IMR-90 (cell line): ENCODE data around the gene ARMC9. TPM values are rescaled to one million over a fixed set of nuclear protein-coding genes. Genes with fewer than 3 reads are reported as not detected.

Experiments
- ATAC-seq: fragments of 200-7000 bp; cut with Tn5 transposase; 2 replicates; pipeline ENCODE4 v1.9.1; 2020; ENCODE audit warnings: low read depth, mild to moderate bottlenecking, moderate library complexity
- BruUV-seq: library from RNA; stranded (reverse); fragments of 400-500 nt; replicated peaks from 2 replicates; lab custom pipeline; 2021; lab: Mats Ljungman, UMichigan
- CTCF ChIA-PET: fragments of 300-600 bp; formaldehyde crosslinking; extraction: SDS; loops from one replicate; lab custom pipeline; 2021; ENCODE audit warnings: antibody characterized with exemption; lab: Yijun Ruan, JAX
- POLR2A ChIA-PET: fragments of 300-600 bp; sonication (Branson Sonifier 250); formaldehyde crosslinking; loops from one replicate; lab custom pipeline; 2022; ENCODE audit warnings: antibody characterized with exemption; ENCODE audit not compliant: unreplicated experiment; lab: Charles Lee
- DNase-seq: peaks from one replicate; pipeline ENCODE4 v3.0.0; 2013
- H2AFZ ChIP-seq: replicated peaks from 2 replicates; pipeline ENCODE3; 2013; ENCODE audit warnings: low read length, mild to moderate bottlenecking; ENCODE audit not compliant: poor library complexity
- H2AK5ac ChIP-seq: 2 replicates; pipeline ENCODE4 v1.6.1; 2013; ENCODE audit warnings: low read depth, low read length, inconsistent platforms
- H2AK9ac ChIP-seq: replicated peaks from 2 replicates; pipeline ENCODE3; 2013; ENCODE audit warnings: mild to moderate bottlenecking, low read depth, low read length, moderate library complexity; ENCODE audit not compliant: poor library complexity
- H2BK120ac ChIP-seq: 2 replicates; pipeline ENCODE4 v1.6.1; 2013; ENCODE audit warnings: low read depth, low read length, inconsistent platforms
- H2BK15ac ChIP-seq: 3 replicates; pipeline ENCODE4 v1.6.1; 2013; ENCODE audit warnings: low read depth, low read length, inconsistent platforms
- H2BK20ac ChIP-seq: 2 replicates; pipeline ENCODE4 v1.6.1; 2013; ENCODE audit warnings: low read depth, mild to moderate bottlenecking, inconsistent platforms, low read length, moderate library complexity
- H2BK5ac ChIP-seq: 2 replicates; pipeline ENCODE4 v1.6.1; 2013; ENCODE audit warnings: mild to moderate bottlenecking, low read depth, low read length, inconsistent platforms; ENCODE audit not compliant: poor library complexity, severe bottlenecking
- H3K14ac ChIP-seq: replicated peaks from 2 replicates; pipeline ENCODE4 v1.6.1; 2013; ENCODE audit warnings: low read depth, low read length, inconsistent platforms
- H3K18ac ChIP-seq: 2 replicates; pipeline ENCODE4 v1.6.1; 2013; ENCODE audit warnings: low read depth, low read length, control low read depth
- H3K23ac ChIP-seq: 2 replicates; pipeline ENCODE4 v1.6.1; 2013; ENCODE audit warnings: low read depth, low read length, inconsistent platforms
- H3K27ac ChIP-seq: 2 replicates; pipeline ENCODE4 v1.5.1; 2013; ENCODE audit warnings: mild to moderate bottlenecking, control low read depth, low read length; ENCODE audit not compliant: insufficient read depth
- H3K27me3 ChIP-seq: 2 replicates; pipeline ENCODE4 v1.6.1; 2013; ENCODE audit warnings: low read length; ENCODE audit not compliant: control insufficient read depth, insufficient read depth
- H3K36me3 ChIP-seq: 2 replicates; pipeline ENCODE4 v1.6.1; 2013; ENCODE audit warnings: low read length, mixed read lengths; ENCODE audit not compliant: control insufficient read depth, insufficient read depth
- H3K4ac ChIP-seq: 2 replicates; pipeline ENCODE4 v1.6.1; 2013; ENCODE audit warnings: low read depth, low read length, inconsistent platforms
- H3K4me1 ChIP-seq: 2 replicates; pipeline ENCODE4 v1.6.1; 2013; ENCODE audit warnings: low read length, mixed read lengths; ENCODE audit not compliant: control insufficient read depth, insufficient read depth
- H3K4me2 ChIP-seq: 2 replicates; pipeline ENCODE4 v1.6.1; 2013; ENCODE audit warnings: low read depth, mild to moderate bottlenecking, control low read depth, low read length, moderate library complexity
- H3K4me3 ChIP-seq: 2 replicates; pipeline ENCODE4 v1.5.1; 2013; ENCODE audit warnings: low read depth, mild to moderate bottlenecking, control low read depth, low read length, moderate library complexity; ENCODE audit not compliant: insufficient read depth
- H3K56ac ChIP-seq: 2 replicates; pipeline ENCODE4 v1.6.1; 2013; ENCODE audit warnings: low read length, inconsistent platforms; ENCODE audit not compliant: insufficient read depth; ENCODE audit errors: extremely low read depth
- H3K79me1 ChIP-seq, 2 experiments: 2 replicates each; pipeline ENCODE4 v1.6.1; 2013; ENCODE audit warnings: low read length in 2 of 2, inconsistent platforms in 1 of 2, low read depth in 1 of 2
- H3K9ac ChIP-seq: 2 replicates; pipeline ENCODE4 v1.6.1; 2013; ENCODE audit warnings: low read depth, low read length, control low read depth
- H3K9me1 ChIP-seq: 2 replicates; pipeline ENCODE4 v1.6.1; 2013; ENCODE audit warnings: low read length, inconsistent platforms; ENCODE audit not compliant: insufficient read depth
- H3K9me3 ChIP-seq: 2 replicates; pipeline ENCODE4 v1.6.1; 2013; ENCODE audit warnings: low read length; ENCODE audit not compliant: control insufficient read depth, insufficient read depth
- H4K20me1 ChIP-seq: 2 replicates; pipeline ENCODE4 v1.6.1; 2013; ENCODE audit warnings: low read length, inconsistent platforms; ENCODE audit not compliant: insufficient read depth
- H4K5ac ChIP-seq: 2 replicates; pipeline ENCODE4 v1.6.1; 2013; ENCODE audit warnings: mild to moderate bottlenecking, low read depth, low read length, control low read depth
- H4K8ac ChIP-seq, 2 experiments: 2 replicates each; pipeline ENCODE4 v1.6.1; 2013; ENCODE audit warnings: low read depth in 2 of 2, low read length in 2 of 2, control low read depth in 1 of 2, inconsistent platforms in 1 of 2
- H4K91ac ChIP-seq: 2 replicates; pipeline ENCODE4 v1.6.1; 2013; ENCODE audit warnings: low read depth, low read length, inconsistent platforms; ENCODE audit not compliant: insufficient read depth
- MAFK ChIP-seq: IDR thresholded peaks from 2 replicates; pipeline ENCODE4 v1.6.1; 2012; ENCODE audit warnings: low read depth, low read length, improper control_type of control experiment
- NFE2L2 ChIP-seq: fragments of 150-350 bp; IDR thresholded peaks from 2 replicates; pipeline ENCODE4 v1.6.1; 2016; ENCODE audit warnings: low read depth, mild to moderate bottlenecking, low read length
- RFX5 ChIP-seq: IDR thresholded peaks from 2 replicates; pipeline ENCODE4 v1.8.0; 2012; ENCODE audit warnings: low read depth, mild to moderate bottlenecking, low read length, moderate library complexity
- USF2 ChIP-seq: fragments of 150-350 bp; IDR thresholded peaks from 2 replicates; pipeline ENCODE4 v1.6.1; 2017; ENCODE audit warnings: mild to moderate bottlenecking, antibody characterized with exemption, low read length, low read depth
- WGBS, 2 experiments: methylation state at CpG; one replicate each; pipeline versions ENCODE4 v1.1.5 to v1.1.7; 2013; ENCODE audit warnings: missing lambda C conversion rate in 2 of 2; ENCODE audit not compliant: insufficient read length in 1 of 2; ENCODE audit errors: extremely low coverage in 2 of 2; 5-methylcytosine and 5-hydroxymethylcytosine counted together
- dilution Hi-C: fragments of 300-500 bp; cut with HindIII; formaldehyde crosslinking; loops from one replicate; pipeline ENCODE4 v1.14.3; 2018; ENCODE audit warnings: low sequenced_read_pairs; ENCODE audit not compliant: unreplicated experiment
- in situ Hi-C: fragments of 300-500 bp; cut with MboI; formaldehyde crosslinking; loops from 3 replicates; pipeline ENCODE4 v1.14.3; 2019; ENCODE audit warnings: low sequenced_read_pairs, inconsistent platforms, mixed read lengths
- intact Hi-C: fragments of 100-400 bp; cut with micrococcal nuclease; formaldehyde crosslinking; loops from 2 replicates; pipeline ENCODE4 v1.10.0; 2022
- polyA plus RNA-seq, 3 experiments: library from polyadenylated mRNA; depleted of rRNA; stranded (reverse); fragments of >200 nt; gene quantifications; 2 replicates each; pipeline ENCODE4 v1.2.3, GENCODE V29; 2012; ENCODE audit warnings: low replicate concordance in 1 of 3
- total RNA-seq: library from RNA; depleted of rRNA; stranded (reverse); fragments of >200 nt; gene quantifications from 2 replicates; pipeline ENCODE4 v1.2.3, GENCODE V29; 2012
- TF ChIP-seq, protein P1 (sequence below): fragments of 150-350 bp; IDR thresholded peaks from 2 replicates; pipeline ENCODE4 v1.6.1; 2016; ENCODE audit warnings: low read depth, mild to moderate bottlenecking, low read length, moderate library complexity, borderline replicate concordance

Gene ARMC9
- total and polyA plus RNA-seq, 2 of the 4 experiments (the other 2 are of a cell fraction): 36.0 to 46.6 TPM

DNA sequence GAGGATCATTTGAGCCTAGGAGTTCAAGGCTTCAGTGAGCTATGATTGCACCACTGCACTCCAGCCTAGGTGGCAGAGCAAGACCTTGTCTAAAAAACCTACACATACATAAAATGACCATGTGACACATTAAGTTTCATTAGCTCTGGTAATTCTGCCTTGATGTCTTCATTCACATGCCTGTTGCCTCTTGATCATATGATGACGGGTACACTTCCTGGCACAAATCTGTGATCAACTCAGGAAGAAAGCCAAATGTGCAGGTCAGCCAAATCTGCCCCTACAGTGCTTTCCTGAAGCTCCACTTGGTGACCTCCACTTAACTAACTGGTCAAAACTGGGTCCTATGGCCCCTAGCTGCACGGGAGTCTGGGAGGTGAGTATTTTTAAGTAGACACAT is 142.7 kb downstream of the ARMC9 start:
- no peak overlapping the region for H3K9ac ChIP-seq
- H4K5ac ChIP-seq: no peak overlapping the region
- CTCF ChIA-PET: no interaction called here
- dilution Hi-C loops (no loop called here), intact Hi-C loops (no loop called here), in situ Hi-C loops (no loop called here)
- DNase-seq: no peak
- no TSS peak for BruUV-seq
- H2AK5ac ChIP-seq: no peak overlapping the region
- H3K56ac ChIP-seq: no peak overlapping the region
- 0 out of 4 replicates have a peak, but pooled peaks cover 0 to 2% of the 10 kb centered on the region in 2 experiments for H3K79me1 ChIP-seq
- H2AK9ac ChIP-seq: no peak overlapping the region
- H3K4me2 ChIP-seq: no peak overlapping the region
- H2BK5ac ChIP-seq: no peak overlapping the region
- no peaks in the 10 kb centered on the region for H3K9me3 ChIP-seq
- WGBS, 2 experiments: 80% methylated on average over 1 of the region's 2 CpGs; no CpG with 5 or more reads in 1 of the 2 experiments
- no peak overlapping the region for H3K27ac ChIP-seq
- H3K4ac ChIP-seq: no peak overlapping the region
- peaks cover 14% of the 10 kb centered on the region for H3K36me3 ChIP-seq
- no peak overlapping the region for H3K23ac ChIP-seq
- no peak overlapping the region for H2BK15ac ChIP-seq
- no peak overlapping the region for H2BK120ac ChIP-seq
- no peak overlapping the region for H4K8ac ChIP-seq
- H3K27me3 ChIP-seq: no peaks in the 10 kb centered on the region
- no peaks in the 10 kb centered on the region for H3K9me1 ChIP-seq
- H4K20me1 ChIP-seq: no peaks in the 10 kb centered on the region
- H4K91ac ChIP-seq: no peak overlapping the region
- TF ChIP-seq, protein P1, sequence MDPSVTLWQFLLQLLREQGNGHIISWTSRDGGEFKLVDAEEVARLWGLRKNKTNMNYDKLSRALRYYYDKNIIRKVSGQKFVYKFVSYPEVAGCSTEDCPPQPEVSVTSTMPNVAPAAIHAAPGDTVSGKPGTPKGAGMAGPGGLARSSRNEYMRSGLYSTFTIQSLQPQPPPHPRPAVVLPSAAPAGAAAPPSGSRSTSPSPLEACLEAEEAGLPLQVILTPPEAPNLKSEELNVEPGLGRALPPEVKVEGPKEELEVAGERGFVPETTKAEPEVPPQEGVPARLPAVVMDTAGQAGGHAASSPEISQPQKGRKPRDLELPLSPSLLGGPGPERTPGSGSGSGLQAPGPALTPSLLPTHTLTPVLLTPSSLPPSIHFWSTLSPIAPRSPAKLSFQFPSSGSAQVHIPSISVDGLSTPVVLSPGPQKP: no peak
- TF ChIP-seq MAFK (no peak), NFE2L2 (no peak), USF2 (no peak), RFX5 (no peak)
- ATAC-seq: no peak
- POLR2A ChIA-PET: no interaction called here
- no peak overlapping the region for H2AFZ ChIP-seq
- H3K18ac ChIP-seq: no peak overlapping the region
- H3K4me1 ChIP-seq: peaks cover 2% of the 10 kb centered on the region; the same call in 1 of the 2 replicates
- H2BK20ac ChIP-seq: no peak overlapping the region
- no peak overlapping the region for H3K4me3 ChIP-seq
- H3K14ac ChIP-seq: no peak overlapping the region
